ENCODE results near the gene GRID1.

The GRID1 gene

DNA sequence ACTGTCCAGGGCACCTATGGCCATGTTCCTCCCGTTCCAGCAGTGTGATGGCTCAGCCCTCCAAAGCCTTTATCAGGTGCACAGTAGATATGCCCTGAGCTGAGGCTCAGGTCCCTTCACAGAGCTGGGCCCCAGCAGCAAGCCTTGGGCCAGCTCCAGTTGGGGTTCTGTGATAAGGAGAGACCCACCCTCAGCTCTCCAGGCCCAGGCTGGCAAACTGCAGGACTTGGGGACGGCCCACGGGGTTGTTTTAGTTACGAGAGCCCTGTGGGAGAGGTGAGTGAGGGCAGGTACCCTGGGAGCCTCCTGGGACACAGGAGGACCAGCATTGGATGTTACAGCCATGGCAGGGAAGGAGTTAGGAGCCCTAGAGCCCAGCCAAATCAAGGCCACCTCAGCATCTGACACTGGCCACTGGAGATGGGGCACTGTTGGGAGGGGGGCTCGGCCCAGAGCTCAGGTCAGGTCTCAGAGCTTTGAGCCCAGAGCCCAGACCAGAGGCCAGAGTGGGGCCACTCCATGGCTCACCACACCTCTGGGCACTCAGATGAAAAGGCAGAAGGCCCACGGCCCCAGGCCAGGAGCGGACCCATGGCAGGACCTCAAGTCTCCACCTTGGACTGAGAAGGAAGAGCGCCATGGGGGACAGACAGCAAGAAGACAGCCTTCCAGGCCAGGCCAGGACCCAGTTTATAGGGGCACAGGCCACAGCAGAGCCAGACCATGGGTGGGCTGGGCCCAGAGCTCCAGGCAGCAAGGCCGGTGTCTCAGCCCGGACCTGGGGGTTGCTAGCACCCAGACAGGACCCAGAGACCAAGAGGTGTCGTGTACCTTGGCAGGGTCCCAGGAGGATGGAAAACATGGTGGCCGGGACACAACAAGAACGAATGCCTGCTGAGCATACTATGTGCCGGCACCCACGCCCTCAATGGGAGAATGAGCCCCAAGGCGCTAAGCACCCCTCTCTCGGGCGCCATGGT, 12.8 kb downstream of the GRID1 start:
- no peak for DNase-seq

DNA sequence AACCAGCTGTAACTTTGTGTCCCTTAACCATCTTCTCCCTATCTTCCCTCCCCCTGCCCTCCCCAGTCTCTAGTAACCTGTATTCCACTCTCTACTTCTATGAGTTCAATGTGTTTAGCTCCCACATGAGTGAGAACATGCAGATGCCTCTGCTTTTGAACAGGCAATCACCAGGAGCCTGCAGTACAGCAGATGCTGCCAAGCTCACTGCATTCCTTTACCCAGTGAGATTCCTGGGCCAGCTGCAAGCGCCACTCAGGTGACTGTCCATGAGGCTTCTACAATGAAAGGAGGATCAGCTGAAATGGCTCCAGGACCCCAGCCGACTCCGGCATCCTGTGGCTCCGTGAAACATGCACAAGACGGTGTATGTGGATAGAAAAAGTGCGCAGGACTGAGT, 15.7 kb downstream of the GRID1 start:
- no peak for DNase-seq

DNA sequence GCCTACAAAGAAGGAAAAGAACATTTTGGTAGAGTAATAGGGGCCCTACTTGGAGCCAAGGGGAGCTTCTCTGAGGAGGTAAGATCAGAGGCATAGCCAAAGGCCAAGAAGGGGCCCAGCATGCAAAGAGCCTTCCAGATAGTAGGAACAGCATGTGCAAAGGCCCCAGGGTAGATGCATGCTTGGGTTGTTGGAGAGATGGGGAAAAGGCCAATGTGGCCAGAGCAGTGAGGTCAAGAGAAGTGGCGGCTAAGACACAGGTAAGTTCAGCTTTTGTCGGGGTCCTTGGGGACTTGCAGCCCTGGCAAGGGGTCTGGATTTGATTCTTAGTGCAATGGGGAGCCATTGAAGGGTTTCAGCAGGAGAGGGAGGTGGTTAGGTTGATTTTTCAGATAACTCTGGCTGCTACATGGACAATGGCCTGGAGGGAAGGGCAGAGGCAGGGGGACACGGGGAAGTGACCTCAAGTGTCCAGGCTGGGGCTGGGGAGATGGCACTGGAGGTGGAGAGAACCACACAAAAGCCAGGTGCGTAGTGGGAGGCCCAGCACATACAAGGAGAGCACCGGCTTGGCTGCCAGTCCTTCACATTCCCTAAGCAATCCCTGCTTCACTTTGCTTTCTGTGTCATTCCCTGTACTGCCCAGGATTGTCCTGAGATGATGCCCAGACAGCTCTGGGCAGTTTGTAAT, 16.5 kb downstream of the GRID1 start:
- DNase-seq, result no peak

DNA sequence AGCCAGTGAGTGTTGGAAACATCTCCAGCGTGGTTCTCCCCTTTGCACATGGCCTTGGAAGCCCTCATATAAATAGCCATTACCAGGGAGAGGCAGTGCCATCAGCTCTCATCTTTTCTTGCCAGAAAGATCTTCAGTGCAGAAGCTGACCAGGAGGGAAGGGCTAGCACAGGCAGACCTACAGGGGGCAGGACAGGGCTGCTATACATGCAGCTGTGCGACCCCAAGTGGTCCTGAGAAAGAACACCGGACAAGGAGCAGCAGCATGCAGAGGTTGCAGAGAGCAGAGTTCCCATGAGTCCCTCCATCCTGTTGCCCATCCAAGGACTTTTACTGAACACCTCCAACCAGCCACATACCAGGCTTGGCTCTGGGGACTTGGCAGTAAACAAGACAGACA, 17.1 kb downstream of the GRID1 start:
- DNase-seq, result peak; percentile 55

DNA sequence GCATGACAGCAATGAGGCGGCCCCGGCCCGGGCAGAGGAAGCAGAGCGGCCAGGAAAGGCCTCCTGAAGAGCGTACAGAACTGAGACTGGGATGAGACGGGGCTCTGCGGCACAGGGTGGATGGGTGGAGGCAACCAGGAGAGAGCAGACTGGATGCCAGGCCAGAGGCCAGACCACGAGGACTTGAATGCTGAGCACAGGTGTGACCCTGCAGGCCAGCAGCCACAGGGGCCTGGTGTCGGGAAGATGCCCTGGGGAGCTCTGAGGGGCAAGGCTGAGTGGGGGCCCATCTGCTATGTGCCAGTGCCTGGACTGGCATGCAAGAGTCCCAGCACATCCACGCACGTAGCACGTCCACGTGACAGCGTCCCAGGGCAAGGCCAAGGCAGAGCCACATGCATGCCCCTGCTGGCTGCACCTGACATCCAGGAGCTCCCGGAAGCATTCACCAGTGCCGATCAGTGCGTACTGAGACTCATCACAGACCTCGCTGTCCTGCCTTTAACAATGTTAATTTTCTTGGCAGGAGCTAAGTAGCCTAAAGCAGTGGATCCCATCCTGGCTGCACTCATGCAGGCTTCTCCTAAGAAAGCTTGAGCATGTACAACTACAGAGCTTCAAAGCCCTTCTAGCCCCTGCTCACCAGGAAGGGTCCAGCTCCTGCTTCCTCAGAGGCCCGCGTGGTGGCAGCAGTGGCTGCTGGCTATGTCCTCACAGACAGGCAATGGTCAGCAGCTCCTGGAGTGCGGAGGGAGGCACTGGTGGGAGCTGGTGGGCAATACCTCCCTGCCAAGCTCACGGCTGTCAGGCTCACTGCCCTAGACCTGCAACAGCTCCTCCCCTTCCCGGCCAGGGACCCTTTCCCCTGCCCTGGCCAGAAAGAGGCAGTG, 18.0 kb downstream of the GRID1 start:
- peak; percentile 14 for DNase-seq

DNA sequence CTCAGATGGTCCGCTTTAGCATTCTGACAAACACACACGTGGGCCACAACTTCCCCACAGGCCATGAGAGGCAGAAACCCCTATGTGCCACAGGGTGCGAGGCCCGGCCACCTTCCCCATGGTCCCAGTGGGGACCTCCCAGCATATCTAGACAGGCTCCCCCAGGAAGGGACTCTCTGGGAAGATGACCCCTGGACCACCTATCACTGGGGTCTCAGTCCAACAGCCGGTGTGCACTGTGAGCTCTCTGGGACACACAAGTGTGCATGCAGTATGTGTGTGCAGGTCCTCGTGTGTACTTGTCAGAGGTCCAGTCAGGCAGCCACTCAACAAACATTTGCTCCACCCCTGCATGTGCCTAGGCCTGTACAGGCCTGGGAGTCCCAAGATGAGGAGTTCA, 18.7 kb downstream of the GRID1 start:
- no peak for DNase-seq

DNA sequence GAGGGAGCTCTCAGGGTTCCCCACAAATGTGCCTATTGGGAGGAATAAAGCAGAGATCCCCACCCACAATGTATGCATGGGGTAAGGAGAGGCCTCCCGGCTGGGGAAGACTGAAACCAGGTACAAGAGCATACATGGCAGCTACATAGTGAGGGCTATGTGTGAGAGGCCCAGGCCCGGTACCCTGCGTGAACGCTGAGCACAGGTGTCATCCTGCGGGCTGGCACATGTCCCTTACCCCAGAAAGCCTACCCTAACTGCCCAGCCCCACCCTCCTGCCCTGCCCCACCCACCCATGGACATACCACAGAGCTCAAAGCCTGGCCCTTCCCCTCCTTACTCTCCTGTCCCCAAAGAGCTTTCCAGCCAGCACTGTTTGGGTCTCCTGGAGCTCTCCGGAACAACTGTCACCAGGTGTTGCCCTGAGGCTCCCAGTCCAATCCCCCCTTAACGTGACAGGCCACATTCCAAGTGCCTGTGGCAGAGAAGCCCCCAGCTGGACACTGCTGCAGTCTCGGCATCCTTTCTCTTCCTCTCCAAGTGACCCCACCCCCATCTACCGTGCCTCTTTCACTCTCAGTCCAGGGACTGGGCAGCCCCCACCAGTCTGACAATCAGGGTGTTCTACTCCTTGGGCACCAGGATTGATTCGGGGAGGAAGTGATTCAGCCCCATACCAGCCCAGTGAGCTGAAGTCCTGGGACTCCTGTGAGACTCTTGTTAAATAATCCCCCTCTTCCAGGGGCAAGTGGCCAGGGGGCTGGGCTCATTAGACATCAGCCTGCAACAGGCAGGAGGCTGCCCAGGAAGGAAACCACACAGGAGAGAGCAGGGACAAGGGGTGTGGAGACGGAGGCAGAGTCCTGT, 19.6 kb downstream of the GRID1 start:
- DNase-seq, result no peak

DNA sequence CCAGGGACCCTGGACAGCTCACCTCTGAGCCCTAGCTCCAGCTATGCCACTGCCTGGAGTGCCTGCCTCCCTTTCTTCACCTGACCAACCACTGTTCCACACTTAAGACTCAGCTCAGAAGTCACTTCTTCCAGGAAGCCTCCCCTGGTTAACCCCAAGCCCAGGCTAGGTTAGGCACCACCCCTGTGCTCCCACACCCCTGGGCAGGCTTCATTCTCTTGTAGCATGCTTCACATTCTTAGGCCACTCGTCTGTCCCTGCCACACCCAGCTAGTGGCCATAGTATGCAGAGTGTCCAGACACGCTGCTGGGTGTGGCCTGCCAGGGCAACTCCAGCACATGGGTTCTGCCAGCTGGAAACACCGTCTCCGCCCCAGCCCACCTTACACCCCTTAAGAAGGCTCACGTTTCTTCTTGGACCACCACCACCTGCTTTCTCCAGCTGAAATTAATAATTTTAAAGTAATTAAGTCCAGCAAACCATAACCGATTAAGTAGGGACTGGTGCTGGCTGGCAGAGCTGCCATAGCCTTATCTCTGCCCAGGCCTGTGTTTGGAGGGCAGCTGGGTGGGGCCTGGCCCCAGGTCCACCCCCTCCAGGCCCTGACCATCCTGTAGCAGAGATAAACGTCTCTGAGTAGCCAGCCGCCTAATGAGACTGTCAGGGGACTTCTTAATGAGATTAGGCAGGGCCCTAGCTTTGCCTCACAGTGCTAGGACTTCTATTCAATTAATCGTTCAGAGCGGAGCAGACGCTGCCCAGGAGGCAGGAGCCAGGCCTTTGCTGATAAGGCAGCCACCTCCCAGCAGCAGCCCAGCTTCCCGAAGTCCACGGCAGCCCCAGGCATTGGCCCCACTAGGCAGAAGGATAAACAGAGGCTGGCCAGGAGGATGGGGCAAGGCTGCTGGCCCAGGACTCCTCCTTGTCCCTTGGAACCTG, 20.5 kb downstream of the GRID1 start:
- DNase-seq, result no peak

DNA sequence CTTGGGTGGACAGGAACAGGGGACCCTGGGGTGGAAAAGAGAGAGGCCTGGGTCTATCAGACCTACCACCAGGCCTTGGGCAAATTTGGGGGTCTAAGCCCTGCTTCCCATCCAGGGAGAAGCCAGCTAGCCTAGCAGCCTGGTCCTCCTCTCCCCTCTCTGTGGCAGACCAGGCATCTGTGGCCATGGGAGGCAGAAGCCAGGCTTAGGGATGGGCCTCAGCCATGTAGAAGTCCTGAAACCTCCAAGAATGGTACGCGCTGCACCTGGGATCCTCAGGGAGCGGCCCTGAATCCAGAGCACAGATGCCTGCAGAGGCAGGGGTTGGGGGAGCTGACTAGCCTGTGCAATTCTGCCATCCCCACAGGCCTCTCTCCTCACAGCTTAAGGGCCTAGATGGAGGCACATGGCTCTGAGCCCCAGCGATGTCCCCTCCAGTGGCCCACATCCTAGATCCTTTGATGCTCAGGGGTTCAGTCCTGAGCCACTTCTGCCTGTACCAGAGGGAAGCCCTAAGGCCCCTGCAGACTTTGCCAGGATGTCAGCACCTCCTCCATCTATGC, 21.2 kb downstream of the GRID1 start:
- no peak for DNase-seq

DNA sequence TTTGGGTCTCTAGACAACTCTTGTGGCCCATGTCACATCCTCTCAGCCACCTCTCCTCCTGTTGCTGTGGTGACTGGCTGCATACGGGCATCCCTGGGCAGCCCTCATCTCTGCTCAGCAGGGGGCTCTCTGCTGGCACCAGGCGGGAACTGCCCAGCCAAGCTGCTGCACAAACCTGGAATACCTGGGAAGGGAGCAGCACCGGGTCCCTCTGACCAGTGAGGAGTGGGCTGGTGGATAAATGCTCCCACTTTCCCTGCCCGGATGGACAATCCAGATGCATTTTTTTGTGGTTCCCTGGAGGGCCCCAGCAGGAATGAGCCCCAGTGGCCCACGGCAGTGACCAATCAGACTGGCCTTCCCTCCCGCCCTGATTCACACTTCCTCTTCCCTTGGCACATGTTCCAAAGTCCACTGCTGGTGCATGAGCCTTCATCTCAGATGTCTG, 21.9 kb downstream of the GRID1 start:
- DNase-seq, result no peak

DNA sequence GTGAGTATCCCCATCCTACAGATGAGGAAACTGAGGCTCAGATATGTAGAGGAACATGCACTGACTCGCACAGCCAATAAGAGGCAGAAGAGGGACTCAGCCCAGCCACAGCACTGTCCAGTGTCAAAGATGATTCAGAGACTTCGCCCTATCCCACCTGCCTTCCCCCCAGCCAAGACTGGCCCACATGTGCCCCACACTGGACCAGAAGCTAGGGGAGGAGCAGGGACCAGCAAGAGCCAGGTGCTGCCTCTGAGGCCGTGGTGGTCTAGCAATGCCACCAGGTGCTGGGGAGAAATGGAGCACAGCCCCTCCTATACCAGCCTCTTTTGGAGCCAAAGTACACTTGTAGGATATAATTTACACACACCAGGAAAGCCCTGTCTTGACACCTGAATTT, 22.3 kb downstream of the GRID1 start:
- DNase-seq, result no peak

DNA sequence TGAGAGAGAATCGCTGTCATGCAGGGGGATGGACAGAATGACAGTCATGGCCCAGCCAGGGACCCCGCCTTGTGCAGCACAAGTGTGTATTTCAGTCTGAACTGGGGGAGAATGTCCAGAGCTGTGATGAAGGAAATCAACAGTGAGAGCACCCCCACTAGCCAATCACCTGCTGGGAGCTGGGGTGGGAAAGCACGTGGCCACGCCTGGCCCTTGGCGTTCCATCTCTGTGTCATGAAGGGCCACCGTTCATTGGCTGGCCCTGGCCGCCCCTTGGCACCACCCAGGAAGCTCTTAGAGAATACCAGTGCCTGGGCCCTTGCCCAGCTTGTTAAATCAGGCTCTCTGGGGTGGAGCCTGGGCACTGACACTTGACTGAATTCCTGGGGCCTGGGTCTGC, 22.8 kb downstream of the GRID1 start:
- no peak for DNase-seq

DNA sequence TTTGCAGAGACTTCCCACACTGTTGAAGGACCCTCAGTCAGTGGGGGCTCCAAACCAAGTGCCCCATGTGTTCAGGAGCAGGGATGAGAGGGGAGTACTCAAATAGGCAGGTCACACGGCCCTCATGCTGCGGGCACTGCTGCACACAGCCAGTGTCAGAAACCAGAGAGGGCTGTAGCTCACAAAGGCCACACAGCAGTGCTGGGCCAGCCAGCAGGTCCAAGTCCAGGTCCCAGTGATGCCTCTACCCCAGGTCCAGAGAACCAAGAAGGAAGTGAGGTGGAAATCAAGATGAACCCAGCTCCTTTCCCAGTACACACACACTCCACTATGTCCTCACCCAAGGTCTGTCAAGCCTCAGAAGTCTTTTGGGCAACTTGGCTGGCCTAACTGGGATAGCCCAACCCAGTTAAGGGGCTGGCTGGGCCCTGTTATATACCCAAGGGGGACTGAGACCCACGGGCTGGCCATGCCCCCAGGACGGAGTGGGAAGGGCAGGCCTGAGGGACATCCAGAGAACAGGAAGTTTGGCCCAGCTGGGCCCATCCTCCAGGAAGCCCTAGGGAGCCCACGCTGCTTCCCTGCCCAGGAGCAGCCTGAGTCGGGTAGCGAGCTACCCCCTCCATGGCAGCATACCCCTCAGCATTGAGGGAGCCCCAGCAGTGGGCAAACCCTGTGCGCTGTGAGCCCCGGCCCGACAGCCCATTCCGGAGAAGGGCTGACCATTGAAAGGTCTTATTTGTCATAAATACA, 24.3 kb downstream of the GRID1 start:
- DNase-seq, result no peak

DNA sequence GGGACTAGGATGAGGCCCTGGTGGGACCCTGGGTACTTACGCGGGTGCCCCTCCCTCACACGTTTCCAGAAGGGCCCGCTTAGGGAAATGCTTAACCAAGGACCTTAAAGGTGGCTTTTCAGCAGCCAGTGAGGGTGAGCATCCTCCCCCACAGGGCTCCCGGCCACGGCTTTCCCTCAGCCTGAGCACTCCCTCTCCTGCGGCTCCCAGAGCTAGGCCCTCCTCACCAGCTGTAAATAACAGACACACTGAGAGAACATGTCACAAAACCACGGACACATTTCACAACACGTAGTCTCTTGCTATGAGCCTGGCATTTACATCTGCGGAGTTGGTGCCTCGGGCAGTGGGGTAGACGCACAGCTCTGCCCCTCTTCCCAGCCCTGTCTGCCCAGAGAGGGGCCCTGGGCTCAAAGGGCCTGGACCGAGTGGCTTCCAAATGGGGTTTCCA, 25.2 kb downstream of the GRID1 start:
- DNase-seq, result no peak

DNA sequence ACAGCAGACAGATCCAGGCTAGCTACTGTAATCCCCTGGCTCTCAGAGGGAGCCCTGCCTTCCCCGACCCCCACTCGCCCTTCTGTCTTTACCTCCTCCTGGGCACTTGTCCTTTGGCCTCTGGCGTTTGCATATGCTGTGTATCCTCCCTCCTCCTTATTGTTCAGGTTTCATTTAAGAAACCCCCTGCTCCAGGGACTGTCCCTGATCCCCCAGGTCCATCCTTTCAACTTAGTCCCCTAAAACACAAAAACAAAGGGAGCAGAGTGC, 25.7 kb downstream of the GRID1 start:
- DNase-seq, result no peak

DNA sequence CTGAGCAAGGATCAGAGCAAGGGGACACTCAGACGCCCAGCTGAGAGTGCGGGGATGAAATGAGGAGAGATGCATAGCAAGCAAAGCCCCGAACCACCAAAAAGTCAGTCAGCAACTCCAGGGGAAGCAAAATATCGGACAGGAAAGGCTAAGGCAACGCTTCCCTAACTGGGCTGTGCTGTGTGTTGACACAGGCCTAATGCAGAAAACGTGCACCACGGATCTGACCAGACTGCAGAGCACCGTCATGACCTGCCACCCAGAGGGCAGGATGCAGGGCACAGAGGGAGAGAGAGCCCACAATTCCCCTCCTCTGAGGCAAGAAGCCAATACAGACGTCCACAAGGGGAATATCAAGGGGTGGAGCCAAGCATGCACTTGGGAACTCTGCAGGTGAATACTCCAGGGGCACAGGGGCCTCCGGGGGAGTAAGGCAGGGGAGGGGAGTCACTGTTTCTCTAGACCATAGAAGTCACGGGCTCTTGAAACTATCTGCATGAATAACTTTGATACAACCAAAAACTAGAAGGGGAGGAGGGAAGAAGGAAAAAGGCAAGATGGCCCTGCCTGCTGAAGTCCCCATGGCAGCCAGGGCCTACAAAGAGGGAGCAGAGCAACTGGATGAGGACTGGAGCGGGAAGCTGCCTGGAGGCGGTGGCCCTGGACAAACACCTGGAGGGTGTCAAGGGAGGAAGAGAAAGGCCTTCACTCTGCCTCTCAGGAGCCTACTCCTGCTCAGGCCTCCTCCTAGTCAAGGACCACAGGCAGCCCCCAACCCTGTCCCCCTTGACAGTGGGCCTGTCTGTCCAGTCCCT, 26.2 kb downstream of the GRID1 start:
- DNase-seq, result no peak

DNA sequence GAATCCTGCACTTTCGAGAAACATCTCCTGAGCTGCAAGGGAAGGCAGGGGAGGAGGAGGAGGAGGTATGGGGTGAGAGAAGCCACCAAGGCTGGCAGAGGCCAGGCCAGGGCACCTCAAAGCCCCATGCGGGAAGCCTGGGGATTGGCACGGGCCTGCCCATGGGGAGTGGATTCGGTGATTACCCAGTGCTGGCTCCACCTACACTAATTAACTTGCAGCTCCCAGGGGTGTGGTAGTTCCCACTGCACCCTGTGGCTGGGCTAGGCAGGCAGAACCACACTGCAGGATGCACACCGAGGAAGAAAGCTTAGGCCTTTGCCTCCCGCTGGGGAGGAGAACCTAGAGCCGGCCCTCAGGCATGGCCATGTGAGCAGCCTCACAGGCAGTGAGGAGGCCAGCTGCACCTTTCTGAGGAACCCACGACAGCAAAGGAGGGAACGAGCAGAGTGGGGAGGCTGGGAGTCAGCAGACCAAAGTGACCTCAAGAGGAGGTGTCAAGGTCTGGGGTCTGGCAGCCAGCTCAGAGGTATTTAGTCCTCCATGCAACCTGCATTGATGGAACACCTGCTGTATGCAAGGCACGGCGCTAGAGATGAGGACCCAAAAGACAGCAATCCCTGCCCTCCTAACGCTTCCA, 27.2 kb downstream of the GRID1 start:
- DNase-seq, result no peak

DNA sequence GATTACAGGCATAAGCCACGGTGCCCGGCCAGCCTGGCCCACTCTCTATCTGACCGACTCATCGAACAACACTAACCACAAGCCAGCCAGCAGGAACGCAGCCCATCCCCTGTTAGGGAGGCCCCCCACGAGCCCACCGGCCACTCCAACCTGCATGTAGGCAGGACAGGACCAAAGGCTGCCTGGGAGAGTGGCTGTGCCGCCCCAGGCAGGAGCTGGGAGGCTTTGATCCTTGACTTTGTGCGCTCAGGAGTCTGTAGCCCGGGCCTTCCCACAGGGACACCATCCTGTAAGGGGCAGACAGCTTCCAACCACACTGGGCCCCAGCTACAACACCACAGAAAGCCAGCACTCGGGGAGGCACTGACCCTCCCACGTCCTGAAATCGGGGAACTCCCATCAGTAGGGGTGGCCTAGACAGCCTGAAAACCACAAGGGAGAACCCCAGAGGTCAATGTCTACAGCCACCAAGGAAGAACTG, 29.4 kb downstream of the GRID1 start:
- DNase-seq, result no peak
